NB4 (cell line): ENCODE data around the gene POMGNT2.
A peak's percentile ranks its signal among the peaks of the same experiment; 100 is the strongest.

Experiments used
- DNase-seq: peaks from one replicate; pipeline ENCODE4 v3.0.0; 2010; ENCODE audit warnings: low read depth
- H3K4me3 ChIP-seq: one replicate; pipeline ENCODE4 v1.5.1; 2011; ENCODE audit warnings: mild to moderate bottlenecking, low read depth, low read length, moderate library complexity
- CTCF ChIP-seq: IDR thresholded peaks from one replicate; pipeline ENCODE4 v1.5.1; 2012; ENCODE audit warnings: low read depth, low read length
- MAX ChIP-seq: IDR thresholded peaks from 2 replicates; pipeline ENCODE4 v1.6.1; 2011; ENCODE audit warnings: low read depth, low read length
- MYC ChIP-seq: IDR thresholded peaks from 2 replicates; pipeline ENCODE4 v1.6.1; 2011; ENCODE audit warnings: low read depth, low read length
- POLR2A ChIP-seq: IDR thresholded peaks from 2 replicates; pipeline ENCODE4 v1.6.1; 2011; ENCODE audit warnings: mild to moderate bottlenecking; ENCODE audit not compliant: insufficient read length; ENCODE audit errors: extremely low read depth

The POMGNT2 gene

GRCh38 chr3:43034911-43035310 is 71.0 kb downstream of the POMGNT2 start:
- H3K4me3 ChIP-seq: no peak overlapping the region
- DNase-seq: no peak
- TF ChIP-seq POLR2A (no peak), MYC (no peak), CTCF (no peak), MAX (no peak)

GRCh38 chr3:43034200-43034599 is 71.7 kb downstream of the POMGNT2 start:
- TF ChIP-seq MAX (no peak), POLR2A (no peak), MYC (no peak), CTCF (no peak)
- no peak overlapping the region for H3K4me3 ChIP-seq
- DNase-seq: no peak

GRCh38 chr3:43032646-43033628 is 72.9 kb downstream of the POMGNT2 start:
- no peak for DNase-seq

GRCh38 chr3:43031889-43032545 is 73.9 kb downstream of the POMGNT2 start:
- TF ChIP-seq MAX: no peak
- TF ChIP-seq CTCF: no peak
- TF ChIP-seq MYC: no peak
- TF ChIP-seq POLR2A: no peak
- no peak overlapping the region for H3K4me3 ChIP-seq
- DNase-seq: no peak

More at GRCh38 chr3:43032646-43033628, 72.9 kb downstream of the POMGNT2 start:
- TF ChIP-seq MAX (no peak), CTCF (no peak), POLR2A (no peak), MYC (no peak)
- no peak overlapping the region for H3K4me3 ChIP-seq

GRCh38 chr3:43031485-43031884 is 74.4 kb downstream of the POMGNT2 start:
- TF ChIP-seq MYC: peak; percentile 38; the same call in 1 of the 2 replicates
- TF ChIP-seq POLR2A: no peak
- TF ChIP-seq MAX: peak; percentile 68
- TF ChIP-seq CTCF: no peak
- no peak for DNase-seq
- no peak overlapping the region for H3K4me3 ChIP-seq
